ENCODE measurements around the gene BANP.

DNA sequence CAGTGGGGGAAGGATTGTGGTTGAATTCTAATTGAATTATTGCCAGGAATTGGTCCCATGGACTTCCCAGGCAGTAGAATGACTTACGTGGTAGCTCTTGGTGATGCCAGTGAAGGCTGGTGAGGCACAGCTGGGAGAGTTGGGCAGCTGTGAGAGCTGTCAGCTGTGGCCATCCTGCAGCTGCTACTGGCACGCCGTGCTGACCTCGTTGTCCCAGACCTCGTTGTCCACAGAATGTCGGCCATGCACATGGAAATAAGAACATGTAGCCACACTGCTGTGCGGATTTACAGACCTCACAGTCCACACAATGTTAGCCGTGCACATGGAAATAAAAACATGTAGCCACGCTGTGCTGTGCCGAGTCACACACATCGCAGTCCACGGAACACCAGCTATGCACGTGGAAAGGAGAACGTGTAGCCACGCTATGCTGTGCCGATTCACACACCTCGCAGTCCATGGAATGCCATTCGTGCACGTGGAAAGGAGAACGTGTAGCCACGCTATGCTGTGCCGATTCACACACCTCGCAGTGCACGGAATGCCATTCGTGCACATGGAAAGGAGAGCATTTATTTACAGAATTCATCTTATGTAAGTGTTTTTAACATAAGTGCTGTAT, 59.2 kb downstream of the BANP start:
- TF ChIP-seq, protein P1, sequence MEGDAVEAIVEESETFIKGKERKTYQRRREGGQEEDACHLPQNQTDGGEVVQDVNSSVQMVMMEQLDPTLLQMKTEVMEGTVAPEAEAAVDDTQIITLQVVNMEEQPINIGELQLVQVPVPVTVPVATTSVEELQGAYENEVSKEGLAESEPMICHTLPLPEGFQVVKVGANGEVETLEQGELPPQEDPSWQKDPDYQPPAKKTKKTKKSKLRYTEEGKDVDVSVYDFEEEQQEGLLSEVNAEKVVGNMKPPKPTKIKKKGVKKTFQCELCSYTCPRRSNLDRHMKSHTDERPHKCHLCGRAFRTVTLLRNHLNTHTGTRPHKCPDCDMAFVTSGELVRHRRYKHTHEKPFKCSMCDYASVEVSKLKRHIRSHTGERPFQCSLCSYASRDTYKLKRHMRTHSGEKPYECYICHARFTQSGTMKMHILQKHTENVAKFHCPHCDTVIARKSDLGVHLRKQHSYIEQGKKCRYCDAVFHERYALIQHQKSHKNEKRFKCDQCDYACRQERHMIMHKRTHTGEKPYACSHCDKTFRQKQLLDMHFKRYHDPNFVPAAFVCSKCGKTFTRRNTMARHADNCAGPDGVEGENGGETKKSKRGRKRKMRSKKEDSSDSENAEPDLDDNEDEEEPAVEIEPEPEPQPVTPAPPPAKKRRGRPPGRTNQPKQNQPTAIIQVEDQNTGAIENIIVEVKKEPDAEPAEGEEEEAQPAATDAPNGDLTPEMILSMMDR (IDR thresholded peaks at IDR 0.05; ENCODE audit: low read length): no peak
- no peak for TF ChIP-seq EZH2 (IDR thresholded peaks at IDR 0.05; ENCODE audit: borderline replicate concordance, low read length)

All from OCI-LY1 (cell line).